ENCODE results near the gene METTL23. TPM values are rescaled to one million over a fixed set of nuclear protein-coding genes. Genes with fewer than 3 reads are reported as not detected.
"Not testable (repeated sequence)": the region's sequence is repeated elsewhere in the genome, so short reads cannot be mapped to it uniquely, and the experiment has no call there.

METTL23 gene
- total RNA-seq, 2 donors from 2014 or later, result 25.4 to 30.7 TPM

DNA sequence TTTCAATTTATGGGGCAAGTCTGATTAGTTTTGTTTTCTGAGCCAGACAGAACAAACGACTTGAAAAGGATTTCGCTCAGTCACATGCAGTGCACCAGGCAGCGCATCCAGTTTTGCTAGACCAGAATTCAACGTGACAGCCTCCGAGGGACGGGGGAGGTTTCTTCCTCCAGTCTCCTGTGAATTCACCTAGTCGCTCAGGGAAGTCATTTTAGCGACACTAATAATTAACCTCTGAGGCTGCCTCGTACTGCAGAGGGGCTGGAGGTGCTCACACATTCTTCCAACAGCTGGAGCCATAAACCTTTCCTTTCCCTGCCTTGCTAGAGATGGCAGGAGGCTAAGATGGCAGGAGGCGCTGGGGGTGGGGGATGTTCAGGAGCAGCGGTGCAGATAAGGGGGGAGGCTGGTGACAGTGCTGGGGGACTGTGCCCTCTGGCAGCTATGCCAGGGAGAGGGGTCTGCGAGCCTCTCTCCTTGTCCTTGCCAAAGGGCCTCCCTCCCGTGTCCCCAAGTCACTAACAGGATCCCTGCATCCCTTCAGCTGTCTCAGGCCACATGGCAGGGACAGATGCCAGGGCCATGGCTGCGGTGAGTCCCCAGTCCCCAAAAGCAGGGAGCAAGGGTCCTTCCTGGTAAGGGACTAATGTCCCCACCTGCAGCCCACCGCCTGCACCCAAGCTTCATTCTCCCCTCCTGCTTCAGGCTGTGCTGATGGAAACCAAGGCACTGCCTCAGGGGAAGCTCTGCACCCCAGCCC, 39.9 kb upstream of the METTL23 start:
- no peak overlapping the region for H3K4me3 Mint-ChIP-seq
- H3K36me3 Mint-ChIP-seq (ENCODE audit: insufficient read depth in 2 of 2), result no peaks in the 10 kb centered on the region
- no peak for DNase-seq
- no peaks in the 10 kb centered on the region for H3K27me3 Mint-ChIP-seq (ENCODE audit: low read depth)
- ATAC-seq (replicated peaks in 1 of 2), result no peak
- H3K4me1 Mint-ChIP-seq (ENCODE audit: low read depth), result no peaks in the 10 kb centered on the region
- H3K9me3 Mint-ChIP-seq, result no peaks in the 10 kb centered on the region
- no peak overlapping the region for H3K27ac Mint-ChIP-seq

DNA sequence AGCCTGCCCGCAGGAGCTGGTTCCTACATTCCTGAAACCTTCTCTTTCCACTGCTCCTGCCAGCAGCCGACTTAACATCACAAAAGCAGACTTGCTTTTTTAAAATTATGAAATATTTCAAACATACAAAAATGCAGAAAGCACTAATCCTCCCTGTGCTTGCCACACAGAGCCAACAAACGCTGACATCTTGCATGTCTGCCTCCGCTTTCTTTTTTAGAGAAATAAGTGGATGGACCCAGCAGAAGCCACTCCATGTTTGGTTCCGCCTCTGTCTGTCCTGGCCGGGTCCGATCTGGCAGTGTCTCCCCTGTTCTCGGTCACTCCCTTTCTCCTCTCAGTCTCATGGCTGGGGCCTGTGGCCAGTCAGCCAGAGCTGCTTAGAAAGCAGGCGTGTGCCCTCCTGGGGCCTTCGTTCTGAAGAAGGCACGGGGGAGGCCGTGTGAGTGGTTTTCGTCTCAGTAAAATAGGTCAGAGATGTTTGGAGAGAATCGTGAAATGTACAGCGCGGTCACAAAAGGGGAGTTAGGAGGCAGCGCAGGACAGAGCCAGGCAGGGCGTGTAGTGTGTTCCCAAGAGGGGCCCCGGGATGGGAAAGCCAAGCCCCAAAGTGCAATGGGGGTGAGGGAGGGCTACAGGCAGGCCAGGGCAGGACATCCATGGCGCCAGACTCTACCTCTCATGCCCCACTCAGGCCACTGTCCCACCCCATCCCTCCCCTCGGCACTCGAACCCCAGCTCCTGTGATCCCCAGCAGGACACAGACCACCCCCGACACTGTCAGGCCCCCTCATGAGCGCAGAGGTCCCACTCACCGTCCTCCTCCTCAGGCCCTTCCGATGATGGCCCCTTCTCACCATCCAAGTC, 39.1 kb upstream of the METTL23 start:
- Mint-ChIP-seq H3K36me3 (ENCODE audit: insufficient read depth in 2 of 2) (no peaks in the 10 kb centered on the region), H3K27me3 (ENCODE audit: low read depth) (no peaks in the 10 kb centered on the region), H3K9me3 (no peaks in the 10 kb centered on the region), H3K4me1 (ENCODE audit: low read depth) (no peaks in the 10 kb centered on the region), H3K4me3 (no peak overlapping the region), H3K27ac (no peak overlapping the region)
- no peak for ATAC-seq (replicated peaks in 1 of 2)
- DNase-seq, result no peak

DNA sequence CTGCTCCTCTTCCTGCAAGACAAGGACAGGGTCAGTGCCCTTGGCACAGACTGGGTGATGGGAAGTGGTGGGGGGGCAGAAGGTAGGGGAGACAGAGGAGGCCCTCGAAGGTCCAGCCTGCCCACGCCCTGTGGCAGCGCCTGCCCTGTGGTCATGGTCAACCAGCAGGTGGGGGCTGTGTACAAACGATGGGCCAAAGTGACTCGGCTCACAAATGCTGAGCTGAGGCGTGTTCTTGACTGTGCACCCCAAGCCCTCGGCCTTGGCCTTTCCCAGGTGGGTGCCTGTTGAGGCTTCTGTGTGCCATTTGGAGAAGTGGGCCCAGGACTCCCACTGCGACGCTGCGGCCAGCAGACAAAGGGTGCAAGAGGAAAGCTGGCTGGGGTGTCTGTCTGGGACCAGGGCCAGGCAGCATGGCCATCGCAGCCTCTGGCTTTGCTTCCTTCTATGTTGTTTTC, 38.4 kb upstream of the METTL23 start:
- no peaks in the 10 kb centered on the region for H3K9me3 Mint-ChIP-seq
- H3K4me1 Mint-ChIP-seq (ENCODE audit: low read depth), result no peaks in the 10 kb centered on the region
- no peaks in the 10 kb centered on the region for H3K36me3 Mint-ChIP-seq (ENCODE audit: insufficient read depth in 2 of 2)
- no peak for ATAC-seq (replicated peaks in 1 of 2)
- no peak overlapping the region for H3K27ac Mint-ChIP-seq
- DNase-seq, result no peak
- H3K27me3 Mint-ChIP-seq (ENCODE audit: low read depth), result no peaks in the 10 kb centered on the region
- no peak overlapping the region for H3K4me3 Mint-ChIP-seq

DNA sequence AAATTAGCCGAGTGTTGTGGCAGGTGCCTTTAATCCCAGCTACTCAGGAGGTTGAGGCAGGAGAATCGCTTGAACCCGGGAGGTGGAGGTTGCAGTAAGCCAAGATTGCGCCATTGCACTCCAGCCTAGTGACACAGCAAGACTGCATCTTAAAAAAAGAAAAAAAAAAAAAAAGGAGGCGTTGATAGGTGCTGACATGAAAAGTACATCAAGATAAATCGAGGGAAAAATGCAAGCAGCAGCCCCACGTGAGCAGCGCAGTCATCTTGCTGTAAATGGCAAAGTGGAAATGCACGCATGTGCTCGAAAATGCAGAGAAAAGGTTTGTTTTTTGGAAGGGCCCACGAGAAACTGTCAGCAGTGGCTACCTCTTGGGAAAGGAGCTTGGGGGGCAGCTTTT, 36.8 kb upstream of the METTL23 start:
- ATAC-seq (replicated peaks in 1 of 2) (no peak), DNase-seq (no peak)
- H3K27ac Mint-ChIP-seq, result no peak overlapping the region
- no peaks in the 10 kb centered on the region for H3K9me3 Mint-ChIP-seq
- no peaks in the 10 kb centered on the region for H3K4me1 Mint-ChIP-seq (ENCODE audit: low read depth)
- H3K4me3 Mint-ChIP-seq, result no peak overlapping the region
- no peaks in the 10 kb centered on the region for H3K36me3 Mint-ChIP-seq (ENCODE audit: insufficient read depth in 2 of 2)
- no peaks in the 10 kb centered on the region for H3K27me3 Mint-ChIP-seq (ENCODE audit: low read depth)

DNA sequence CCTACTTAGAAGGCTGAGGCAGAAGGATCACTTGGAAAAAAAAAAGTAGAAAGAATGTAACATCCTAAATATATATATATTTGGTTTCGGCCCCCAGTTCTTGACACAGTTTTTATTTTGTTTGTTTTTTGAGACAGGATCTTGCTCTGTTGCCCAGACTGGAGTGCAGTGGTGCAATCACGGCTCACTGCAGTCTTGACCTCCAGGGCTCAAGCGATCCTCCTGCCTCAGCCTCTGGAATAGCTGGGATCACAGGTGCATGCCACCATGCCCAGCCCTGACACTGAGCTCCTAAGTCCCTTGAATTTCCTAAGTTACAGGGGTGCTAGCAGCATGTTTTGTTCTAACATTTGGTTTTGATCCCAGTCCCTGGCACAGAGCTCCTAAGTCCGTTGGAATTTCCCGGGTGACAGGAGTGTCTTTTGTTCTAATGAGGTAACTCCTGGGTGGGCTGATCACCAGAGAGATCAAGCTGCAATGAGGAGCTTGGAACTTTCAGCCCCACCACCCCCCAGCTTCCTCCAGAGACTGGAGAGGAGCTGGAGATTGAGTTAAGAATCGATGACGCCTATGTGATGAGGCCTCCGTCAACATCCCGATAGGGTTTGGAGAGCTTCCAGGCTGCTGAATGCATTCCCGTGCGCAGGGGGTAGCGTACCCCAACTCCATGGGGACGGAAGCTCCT, 35.9 kb upstream of the METTL23 start:
- DNase-seq, result no peak
- peaks cover 4% of the 10 kb centered on the region for H3K4me1 Mint-ChIP-seq (ENCODE audit: low read depth)
- H3K4me3 Mint-ChIP-seq, result no peak overlapping the region
- no peaks in the 10 kb centered on the region for H3K27me3 Mint-ChIP-seq (ENCODE audit: low read depth)
- no peaks in the 10 kb centered on the region for H3K9me3 Mint-ChIP-seq
- H3K27ac Mint-ChIP-seq, result no peak overlapping the region
- H3K36me3 Mint-ChIP-seq (ENCODE audit: insufficient read depth in 2 of 2), result no peaks in the 10 kb centered on the region
- no peak for ATAC-seq (replicated peaks in 1 of 2)

DNA sequence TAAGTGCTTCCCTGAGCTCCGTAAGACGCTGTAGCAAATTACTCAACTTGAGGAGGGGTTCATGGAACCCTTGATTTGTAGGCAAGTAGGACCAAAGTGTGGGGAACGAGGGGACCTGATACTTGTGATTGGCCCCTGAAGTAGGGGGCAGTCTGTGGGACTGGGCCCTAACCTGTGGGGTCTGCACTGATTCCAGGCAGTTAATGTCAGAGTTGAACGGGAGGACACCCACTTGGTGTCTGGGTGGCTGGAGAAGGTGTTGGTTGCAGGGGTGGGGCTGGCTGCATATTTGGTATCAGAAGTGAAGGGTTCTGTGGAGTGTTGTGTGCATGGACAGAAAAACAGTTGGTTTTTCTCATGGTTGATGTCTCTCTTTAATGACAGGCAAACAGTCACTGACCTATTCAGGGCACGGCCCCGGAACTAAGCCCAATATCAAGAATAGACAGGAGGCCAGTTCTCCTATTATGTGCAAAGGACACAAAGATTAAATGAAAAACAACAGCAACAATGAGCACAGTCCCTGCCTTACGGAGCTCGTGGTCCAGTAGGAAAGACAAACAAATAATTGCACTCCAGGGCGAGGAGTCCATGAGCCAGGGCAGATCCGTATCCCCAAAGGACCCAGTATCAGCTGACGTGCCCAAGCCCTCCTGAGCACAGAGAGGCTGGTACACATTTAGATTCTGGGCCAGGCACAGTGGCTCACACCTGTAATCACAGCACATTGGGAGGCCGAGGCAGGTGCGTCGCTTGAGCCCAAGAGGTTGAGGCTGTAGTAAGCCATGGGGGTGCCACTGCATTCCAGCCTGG, 35.1 kb upstream of the METTL23 start:
- H3K36me3 Mint-ChIP-seq (ENCODE audit: insufficient read depth in 2 of 2), result no peaks in the 10 kb centered on the region
- no peak overlapping the region for H3K27ac Mint-ChIP-seq
- H3K4me1 Mint-ChIP-seq (ENCODE audit: low read depth), result peaks cover 6% of the 10 kb centered on the region
- no peaks in the 10 kb centered on the region for H3K9me3 Mint-ChIP-seq
- H3K27me3 Mint-ChIP-seq (ENCODE audit: low read depth), result no peaks in the 10 kb centered on the region
- H3K4me3 Mint-ChIP-seq, result no peak overlapping the region
- ATAC-seq (replicated peaks in 1 of 2), result no peak
- no peak for DNase-seq

DNA sequence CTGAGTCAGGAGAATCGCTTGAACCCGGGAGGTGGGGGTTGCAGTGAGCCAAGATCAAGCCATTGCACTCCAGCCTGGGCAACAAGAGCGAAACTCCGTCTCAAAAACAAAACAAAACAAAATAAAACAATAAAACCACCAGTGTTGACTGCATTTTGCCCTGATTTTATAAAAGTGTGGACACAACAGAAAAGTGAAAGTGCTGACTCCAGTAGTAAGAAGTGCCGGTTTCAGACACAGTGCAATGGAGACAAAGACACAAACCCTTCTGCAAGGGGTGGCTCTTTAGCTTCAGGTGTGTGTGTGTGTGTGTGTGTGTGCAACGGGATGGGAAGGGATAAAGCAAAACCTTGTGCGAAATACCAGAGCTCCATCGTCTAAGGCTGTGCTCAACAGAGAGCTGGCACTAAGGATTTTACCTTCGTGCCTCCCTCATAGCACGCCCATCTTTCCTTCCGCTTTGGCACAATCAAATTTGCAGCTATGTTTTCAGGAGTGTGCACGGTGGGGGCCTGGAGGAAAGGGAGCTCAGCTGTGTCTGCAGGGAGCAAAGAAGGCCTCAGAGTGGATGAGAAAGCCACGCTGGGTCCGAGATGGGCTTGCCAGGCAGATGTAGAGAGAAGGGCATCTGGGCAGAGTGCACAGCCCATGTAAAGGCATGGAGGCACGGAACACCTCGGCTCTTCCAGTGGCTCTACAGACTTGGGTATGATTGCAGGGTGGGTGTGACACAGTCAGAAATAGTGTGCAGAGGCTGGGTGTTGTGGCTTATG, 31.4 kb upstream of the METTL23 start:
- Mint-ChIP-seq H3K36me3 (ENCODE audit: insufficient read depth in 2 of 2) (no peaks in the 10 kb centered on the region), H3K4me3 (no peak overlapping the region)

DNA sequence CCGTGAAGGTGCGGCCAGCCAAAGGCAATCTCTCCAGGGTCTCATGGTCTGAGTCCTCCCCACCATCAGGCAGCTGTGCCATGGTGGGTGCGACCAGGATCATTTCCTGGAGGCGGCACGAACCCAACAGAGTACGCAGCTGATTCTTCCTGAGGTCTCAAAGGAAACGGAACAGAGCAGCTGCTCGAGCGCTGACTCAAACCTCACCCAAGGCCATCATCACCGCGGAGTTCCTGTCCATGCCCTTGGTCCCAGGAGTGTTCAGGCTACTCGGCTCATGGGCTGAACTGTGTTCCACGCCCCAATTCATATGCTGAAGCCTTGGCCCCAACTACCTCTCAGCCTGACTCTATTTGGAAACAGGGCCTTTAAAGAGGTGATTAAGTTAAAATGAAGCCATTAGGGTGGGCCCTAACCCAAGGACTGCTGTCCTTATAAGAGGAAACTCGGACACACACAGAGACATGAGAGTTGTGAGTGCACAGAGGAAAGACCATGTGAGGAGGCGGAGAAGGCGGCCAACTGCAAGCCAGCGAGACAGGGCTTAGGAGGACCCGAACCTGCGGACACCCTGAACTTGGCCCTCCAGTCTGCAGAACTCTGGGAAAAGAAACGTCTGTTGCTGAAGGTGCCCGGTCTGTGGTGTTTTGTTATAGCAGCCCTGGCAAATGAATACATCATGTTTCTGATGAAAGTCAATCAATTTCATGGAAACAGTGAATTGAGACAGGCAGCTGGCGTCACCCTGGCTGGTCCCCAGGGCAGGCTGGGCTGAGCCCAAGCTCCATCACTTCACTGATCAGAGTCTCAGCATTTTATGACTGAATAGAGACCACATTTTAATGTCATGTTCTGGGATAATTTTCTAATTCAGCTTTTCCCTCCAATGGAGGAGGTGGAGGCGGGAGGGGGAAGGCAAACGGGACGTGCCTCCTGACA, 29.6 kb upstream of the METTL23 start:
- H3K9me3 Mint-ChIP-seq, result no peaks in the 10 kb centered on the region
- peaks cover 6% of the 10 kb centered on the region for H3K4me1 Mint-ChIP-seq (ENCODE audit: low read depth)
- DNase-seq (no peak), ATAC-seq (replicated peaks in 1 of 2) (peak in 1 of 2 donors; percentile 38)
- no peaks in the 10 kb centered on the region for H3K36me3 Mint-ChIP-seq (ENCODE audit: insufficient read depth in 2 of 2)
- H3K4me3 Mint-ChIP-seq, result no peak overlapping the region
- H3K27me3 Mint-ChIP-seq (ENCODE audit: low read depth), result no peaks in the 10 kb centered on the region
- H3K27ac Mint-ChIP-seq, result no peak overlapping the region

More for the DNA sequence above, 31.4 kb upstream of the METTL23 start:
- DNase-seq (no peak), ATAC-seq (replicated peaks in 1 of 2) (no peak)
- no peak overlapping the region for H3K27ac Mint-ChIP-seq
- H3K9me3 Mint-ChIP-seq, result no peaks in the 10 kb centered on the region
- no peaks in the 10 kb centered on the region for H3K27me3 Mint-ChIP-seq (ENCODE audit: low read depth)
- peaks cover 6% of the 10 kb centered on the region for H3K4me1 Mint-ChIP-seq (ENCODE audit: low read depth)

DNA sequence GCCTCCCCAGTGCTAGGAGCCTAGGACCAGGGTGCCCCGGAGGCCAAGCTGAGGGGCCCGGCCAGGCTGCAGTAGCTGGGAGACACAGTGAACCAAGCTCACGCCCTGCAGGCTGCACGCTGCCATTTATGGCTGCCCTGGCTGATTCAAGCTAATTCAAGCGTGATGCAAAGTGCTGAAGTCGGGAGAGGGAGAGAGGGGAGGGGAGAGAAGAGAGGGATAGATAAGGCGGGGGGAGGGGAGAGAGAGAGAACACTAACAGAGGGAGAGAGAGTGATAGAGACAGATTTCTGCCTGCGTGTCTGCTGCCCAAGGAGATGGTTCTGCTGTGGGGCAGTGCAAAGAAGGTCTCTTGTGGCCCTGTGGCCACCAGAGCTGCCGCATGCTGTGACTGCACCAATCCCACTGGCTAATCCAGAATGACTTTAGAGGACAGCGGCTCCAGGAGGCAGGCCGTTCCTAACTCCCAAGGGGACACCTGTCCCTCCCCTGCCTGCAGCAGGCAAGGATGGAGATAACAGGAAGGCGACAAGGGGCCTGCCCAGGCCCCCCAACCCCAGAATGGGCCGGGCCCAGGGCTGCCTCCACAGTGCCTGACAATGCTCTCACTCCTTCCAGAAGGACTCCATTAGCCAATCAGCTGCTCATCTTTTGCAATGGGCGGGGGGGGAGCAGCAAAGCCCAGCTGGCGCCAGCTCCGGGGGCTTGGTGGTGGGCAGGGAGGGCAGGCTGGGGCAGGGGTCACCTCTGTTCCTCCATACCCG, 28.8 kb upstream of the METTL23 start:
- DNase-seq, result no peak
- Mint-ChIP-seq H3K36me3 (ENCODE audit: insufficient read depth in 2 of 2) (no peaks in the 10 kb centered on the region), H3K27me3 (ENCODE audit: low read depth) (no peaks in the 10 kb centered on the region), H3K9me3 (no peaks in the 10 kb centered on the region), H3K4me3 (no peak overlapping the region), H3K27ac (no peak overlapping the region), H3K4me1 (ENCODE audit: low read depth) (peaks cover 6% of the 10 kb centered on the region)
- ATAC-seq (replicated peaks in 1 of 2), result no peak

DNA sequence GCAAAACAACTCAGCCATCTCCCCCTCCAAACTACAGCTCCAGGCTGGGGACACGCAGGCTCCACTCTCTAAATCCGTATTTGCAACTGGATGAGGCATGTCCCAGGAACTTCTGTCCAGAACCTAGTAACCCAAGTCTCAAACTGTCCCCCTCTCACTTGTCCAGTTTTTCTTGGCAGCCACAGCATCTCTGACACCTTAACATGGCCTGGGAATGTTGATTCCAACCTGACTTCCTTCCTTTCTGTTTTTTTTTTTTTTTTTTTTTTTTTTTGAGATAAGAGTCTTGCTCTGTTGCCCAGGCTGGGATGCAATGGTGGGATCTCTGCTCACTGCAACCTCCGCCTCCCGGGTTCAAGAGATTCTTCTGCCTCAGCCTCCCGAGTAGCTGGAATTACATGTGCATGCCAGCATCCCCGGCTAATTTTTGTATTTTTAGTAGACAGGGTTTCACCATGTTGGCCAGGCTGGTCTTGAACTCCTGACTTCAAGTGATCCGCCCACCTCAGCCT, 28.1 kb upstream of the METTL23 start:
- H3K9me3 Mint-ChIP-seq; DNase-seq; H3K36me3 Mint-ChIP-seq (ENCODE audit: insufficient read depth in 2 of 2); H3K4me3 Mint-ChIP-seq; H3K4me1 Mint-ChIP-seq (ENCODE audit: low read depth); H3K27ac Mint-ChIP-seq; H3K27me3 Mint-ChIP-seq (ENCODE audit: low read depth); ATAC-seq (replicated peaks in 1 of 2): not testable (repeated sequence)

DNA sequence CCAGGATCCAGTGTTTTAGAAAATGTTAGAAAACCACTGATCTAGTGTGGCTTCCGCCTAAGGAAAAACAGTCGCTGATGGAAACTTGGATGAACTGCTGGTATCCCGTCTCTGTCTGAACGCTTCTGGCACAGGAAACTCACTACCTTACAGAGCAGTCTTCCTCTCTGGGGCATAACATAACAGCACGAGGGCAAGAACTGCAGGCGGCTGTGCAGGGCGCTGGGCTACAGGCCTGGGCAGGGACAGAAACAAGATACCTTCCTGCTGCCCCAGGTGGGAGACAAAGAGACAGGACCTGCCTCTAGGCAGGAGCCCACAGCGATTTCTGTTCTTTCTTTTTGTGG, 26.4 kb upstream of the METTL23 start:
- ATAC-seq (replicated peaks in 1 of 2) (no peak), DNase-seq (no peak)
- Mint-ChIP-seq H3K27me3 (ENCODE audit: low read depth) (no peaks in the 10 kb centered on the region), H3K4me3 (peak overlapping the region in 1 of 2 donors; percentile 4), H3K36me3 (ENCODE audit: insufficient read depth in 2 of 2) (no peaks in the 10 kb centered on the region), H3K9me3 (no peaks in the 10 kb centered on the region), H3K4me1 (ENCODE audit: low read depth) (peaks cover 6% of the 10 kb centered on the region), H3K27ac (no peak overlapping the region)

Data from activated T-cell treated with anti-CD3 and anti-CD28 coated beads, Interleukin-2, amount 50 U/mL, for 72 hours (primary cell).